Uterus (tissue), 2 donors: Measurements from ENCODE around the gene NCBP3.

Experiments
- CTCF ChIP-seq, 4 experiments: fragments of 200-600 bp in 2 of 4; fragments of 450-650 bp in 2 of 4; sonication (generic) in 2 of 4; IDR thresholded peaks; one replicate each; pipeline ENCODE4 v1.5.1; 2016 to 2019; ENCODE audit warnings: antibody characterized with exemption in 4 of 4, mild to moderate bottlenecking in 2 of 4, moderate library complexity in 1 of 4
- POLR2A ChIP-seq, 2 donors: fragments of 450-650 bp; IDR thresholded peaks; one replicate each; pipeline ENCODE4 v1.6.1; 2016; ENCODE audit warnings: antibody characterized with exemption in 2 of 2, mild to moderate bottlenecking in 1 of 2, moderate library complexity in 1 of 2

- no peak for TF ChIP-seq CTCF (IDR thresholded peaks at IDR 0.05)
- TF ChIP-seq POLR2A (IDR thresholded peaks at IDR 0.05), result no peak
Observed at GRCh38 chr17:3814361-3814760, 31.7 kb downstream of the NCBP3 start.
